GM19467 (cell line): ENCODE results near the gene BCKDK.

ENCODE experiments used
- ATAC-seq: cut with Tn5 transposase; IDR thresholded peaks from one replicate; pipeline ENCODE4 v1.9.1; 2021; ENCODE audit warnings: mild to moderate bottlenecking, moderate library complexity; ENCODE audit not compliant: unreplicated experiment

The BCKDK gene

DNA sequence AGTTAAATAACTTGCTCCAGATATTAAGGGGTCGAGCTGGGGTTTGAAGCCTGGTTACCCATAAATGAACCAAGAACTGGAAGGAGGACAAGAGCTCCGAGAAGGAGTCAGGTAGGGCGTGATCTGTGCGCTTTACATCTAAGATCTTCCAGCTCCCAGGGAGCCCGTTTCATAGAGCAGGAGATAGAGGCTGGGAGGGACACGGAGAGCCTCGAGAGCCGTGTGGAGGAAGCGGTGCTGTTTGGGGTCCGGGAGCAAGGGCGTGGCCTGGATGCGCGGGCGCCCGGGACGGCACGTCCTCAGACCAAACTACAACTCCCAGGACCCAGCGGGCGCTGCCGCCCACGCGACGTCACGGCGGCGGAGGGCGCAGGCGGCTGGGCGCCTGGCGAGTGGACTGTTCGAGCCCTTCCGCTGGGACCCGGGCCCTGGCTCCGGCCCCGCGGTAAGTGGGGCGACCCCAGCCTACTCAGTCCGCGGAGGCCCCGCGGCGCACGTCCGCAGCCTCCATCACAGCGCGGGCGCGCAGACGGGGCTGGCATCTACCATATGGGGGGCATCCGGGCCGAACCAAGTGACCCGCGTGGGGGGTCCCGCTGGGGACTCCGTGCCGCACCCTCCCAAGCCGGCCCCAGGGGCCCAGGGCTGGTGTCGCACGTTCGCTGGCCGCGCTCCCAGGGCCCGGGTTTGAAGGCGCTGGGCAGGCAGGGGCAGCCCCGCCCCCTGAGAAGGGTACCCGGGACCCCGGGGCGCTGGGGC lies at the start of gene BCKDK:
BCKDK (plus strand) TSS at position 352 of the 759 bp plus-strand sequence. CDS start 838 bp downstream, outside the sequence.
- ATAC-seq, result peak; percentile 79

DNA sequence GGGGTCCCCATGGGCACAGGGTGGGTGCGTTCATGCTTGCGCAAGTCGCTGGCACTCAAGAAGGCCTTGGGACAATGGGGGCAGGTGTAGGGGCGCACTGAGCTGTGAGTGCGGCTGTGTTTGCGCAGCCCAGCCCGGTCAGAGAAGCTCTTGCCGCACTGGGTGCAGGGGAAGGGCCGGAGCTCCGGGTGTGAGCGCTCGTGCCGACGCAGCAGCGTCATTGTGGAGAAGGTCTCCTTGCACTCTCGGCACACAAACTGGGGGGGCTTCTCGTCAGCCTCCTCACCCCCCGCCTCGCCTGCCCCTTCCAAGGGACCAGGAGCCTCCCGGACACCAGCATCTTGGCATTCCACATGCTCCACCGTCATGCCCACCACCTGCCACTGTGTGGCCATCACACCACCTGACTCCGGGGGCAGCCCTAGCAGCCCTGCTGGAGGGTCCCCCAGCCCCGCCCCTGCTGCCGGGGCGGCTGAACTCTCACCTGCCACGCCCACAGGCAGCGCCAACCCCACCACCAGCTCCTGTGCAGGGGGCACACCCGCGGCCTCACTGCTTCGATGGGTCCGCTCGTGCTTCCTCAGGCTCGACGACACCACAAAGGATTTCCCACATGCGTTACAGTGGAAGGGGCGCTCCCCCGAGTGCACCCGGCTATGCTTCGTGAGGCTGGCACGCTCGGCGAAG lies 46.9 kb upstream of the BCKDK start:
- ATAC-seq, result no peak

DNA sequence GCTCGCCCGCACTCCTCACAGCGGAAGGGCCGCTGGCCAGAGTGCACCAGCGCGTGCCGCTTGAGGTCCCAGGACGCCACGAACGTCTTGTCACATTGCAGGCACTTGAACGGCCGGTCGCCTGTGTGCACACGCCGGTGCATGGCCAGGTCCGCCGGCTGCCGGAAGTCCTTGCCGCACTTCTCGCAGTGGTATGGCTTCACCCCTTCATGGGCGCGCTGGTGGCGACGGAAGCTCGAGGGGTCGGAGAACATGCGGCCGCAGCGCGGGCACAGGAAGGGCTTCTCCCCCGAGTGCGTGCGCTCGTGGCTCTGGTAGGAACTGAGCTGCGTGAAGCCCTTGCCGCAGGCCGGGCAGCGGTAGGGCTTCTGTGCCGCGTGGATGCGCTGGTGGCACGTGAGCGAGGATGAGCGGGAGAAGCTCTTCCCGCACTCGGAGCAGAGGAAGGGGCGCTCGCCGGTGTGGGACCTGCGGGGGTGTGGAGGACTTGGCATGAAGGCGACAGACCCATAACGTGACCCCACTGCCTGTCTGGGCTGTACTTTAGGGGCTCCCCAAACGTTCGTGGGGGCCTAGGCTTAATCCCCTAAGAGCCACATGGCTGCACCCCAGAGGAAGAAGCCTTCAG lies 46.3 kb upstream of the BCKDK start:
- ATAC-seq, result no peak

DNA sequence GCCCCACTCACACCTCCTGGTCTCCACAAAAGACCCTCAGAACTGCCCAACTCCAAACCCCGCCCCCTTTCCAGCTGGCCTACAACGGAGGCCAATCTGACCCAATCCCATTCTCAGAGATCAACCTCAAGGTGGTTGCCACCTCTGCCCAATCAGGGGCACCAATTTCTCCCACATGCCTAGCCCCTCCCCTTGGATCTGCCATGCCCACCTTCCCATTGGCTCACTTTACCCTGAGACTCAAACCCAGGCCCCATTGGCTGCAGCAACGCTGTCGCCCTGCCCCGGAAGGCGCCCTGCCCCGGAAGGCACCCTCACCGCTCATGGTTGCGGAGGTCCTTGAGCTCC lies 44.7 kb upstream of the BCKDK start:
- ATAC-seq, result no peak

DNA sequence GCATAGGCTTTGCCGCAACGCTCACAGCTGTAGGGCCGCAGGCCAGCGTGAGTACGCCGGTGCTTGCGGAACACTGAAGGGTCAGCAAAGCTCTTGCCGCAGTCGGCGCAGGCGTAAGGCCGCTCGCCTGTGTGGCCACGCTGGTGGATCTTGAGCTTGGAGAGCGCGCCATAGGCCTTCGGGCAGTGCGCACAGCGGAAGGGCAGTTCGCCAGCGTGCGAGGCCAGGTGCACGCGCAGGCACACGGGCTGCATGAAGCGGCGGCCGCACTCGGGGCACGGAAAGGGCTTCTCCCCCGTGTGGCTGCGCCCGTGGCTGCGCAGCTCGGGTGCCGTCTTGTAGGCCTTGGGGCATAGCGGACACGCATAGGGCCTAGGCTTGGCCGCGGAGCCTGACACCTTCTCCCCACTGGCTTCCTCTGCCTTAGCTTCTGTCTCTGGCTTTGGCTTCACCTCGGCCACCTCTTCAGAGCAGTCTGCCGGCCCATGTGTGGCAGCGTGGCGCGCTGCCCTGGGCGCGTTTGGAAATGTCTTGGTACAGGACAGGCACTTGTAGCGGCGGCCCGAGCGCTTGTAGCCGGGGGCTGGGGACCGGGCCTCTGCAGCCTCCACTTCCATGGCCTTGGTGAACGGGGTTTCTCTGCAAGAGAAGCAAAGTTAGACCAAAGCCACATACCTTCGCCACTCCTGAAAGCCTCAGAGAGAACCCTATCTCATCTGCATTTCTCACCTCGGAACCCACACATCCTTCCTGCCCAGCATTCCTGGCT lies 44.2 kb upstream of the BCKDK start:
- ATAC-seq, result no peak

DNA sequence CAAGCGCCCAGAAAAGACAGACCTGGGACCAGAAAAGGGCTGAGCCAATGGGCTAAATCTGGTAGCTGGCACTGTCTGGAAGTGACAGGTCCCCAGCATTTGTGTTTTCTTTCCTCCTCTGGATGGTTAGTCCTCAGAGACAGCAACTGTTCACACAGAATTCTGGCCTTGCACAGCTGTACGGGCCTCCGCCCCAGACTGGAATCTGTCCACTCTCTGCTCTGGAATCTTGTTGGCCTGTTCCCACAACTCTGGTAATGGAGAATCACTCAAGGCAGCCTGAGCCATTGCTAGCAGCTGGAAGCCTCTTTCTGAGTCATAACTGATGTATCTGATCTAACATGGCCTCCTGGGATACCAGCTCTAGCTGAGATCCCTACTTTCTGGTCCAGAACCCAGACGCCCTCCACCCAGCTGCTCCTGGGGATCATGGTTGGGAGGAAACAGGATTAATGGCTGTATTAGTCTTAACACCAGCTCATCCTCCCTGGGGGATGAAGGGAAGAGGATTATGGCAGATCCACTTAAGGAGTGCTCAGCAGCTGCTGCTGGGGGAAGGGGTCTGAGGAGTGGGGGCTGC lies 43.2 kb upstream of the BCKDK start:
- no peak for ATAC-seq

DNA sequence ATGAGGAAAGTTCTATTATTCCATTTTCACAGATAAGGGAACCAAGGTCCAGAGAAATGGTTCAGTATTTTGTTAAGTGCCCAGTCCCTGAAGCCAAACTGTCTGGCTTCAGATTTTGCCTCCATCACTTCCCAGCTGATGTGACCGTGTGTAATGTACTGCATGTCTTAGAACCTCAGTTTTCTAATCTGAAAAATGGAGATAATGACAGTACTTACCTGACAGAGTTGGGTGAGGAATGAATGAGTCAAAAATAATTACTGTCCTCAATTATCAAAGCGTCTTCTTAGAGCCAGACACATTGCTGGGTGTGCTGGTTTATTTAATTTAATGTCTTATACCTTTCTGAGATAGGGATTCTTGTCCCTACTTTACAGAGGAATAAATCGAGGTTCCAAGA lies 40.8 kb upstream of the BCKDK start:
- no peak for ATAC-seq

DNA sequence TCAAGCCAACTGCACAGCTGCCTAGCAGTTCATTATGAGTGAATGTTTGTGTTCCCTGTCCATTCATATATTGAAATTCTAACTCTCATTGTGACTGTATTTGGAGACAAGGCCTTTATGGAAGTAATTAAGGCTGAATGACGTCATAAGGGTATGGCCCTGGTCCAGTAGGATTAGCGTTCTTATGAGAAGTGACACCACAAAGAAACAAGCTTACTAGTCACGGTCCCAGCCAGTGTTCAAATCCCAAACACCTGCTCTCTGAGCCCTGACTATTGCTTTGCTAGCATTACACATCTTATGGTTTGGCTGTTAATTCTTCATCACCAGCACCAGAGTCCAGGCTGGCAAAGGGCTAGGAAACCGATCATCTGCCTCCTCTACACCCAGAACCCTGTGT lies 36.3 kb upstream of the BCKDK start:
- no peak for ATAC-seq

DNA sequence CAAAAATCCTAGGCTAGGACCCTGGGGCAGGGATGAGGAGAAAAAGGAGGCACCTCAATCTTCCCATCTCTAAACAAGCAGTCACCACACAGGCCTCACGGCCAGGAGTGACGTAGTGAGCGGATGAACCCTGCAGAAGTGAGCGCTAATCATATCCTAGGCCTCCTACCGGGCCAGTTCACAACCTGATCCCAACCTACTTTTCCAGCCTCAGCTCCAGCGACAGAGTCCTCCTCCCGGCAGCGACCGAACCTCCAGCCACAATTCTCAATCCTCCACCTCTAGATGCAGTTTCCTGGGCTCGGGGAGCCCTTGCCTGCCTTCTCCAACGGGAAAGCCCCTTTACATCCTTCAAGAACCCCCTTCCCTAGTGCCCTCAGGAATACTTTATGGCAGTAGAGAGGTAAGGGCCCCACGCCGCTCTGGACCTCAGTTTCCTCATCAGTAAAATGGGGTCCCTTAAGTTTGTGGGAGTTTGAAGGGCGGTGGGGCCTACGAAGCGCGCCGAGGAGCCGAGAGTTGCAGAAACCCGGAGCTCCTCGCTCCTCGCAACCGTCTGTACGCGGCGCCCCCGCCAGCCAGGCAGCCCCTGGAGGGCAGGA lies 35.5 kb upstream of the BCKDK start:
- no peak for ATAC-seq

DNA sequence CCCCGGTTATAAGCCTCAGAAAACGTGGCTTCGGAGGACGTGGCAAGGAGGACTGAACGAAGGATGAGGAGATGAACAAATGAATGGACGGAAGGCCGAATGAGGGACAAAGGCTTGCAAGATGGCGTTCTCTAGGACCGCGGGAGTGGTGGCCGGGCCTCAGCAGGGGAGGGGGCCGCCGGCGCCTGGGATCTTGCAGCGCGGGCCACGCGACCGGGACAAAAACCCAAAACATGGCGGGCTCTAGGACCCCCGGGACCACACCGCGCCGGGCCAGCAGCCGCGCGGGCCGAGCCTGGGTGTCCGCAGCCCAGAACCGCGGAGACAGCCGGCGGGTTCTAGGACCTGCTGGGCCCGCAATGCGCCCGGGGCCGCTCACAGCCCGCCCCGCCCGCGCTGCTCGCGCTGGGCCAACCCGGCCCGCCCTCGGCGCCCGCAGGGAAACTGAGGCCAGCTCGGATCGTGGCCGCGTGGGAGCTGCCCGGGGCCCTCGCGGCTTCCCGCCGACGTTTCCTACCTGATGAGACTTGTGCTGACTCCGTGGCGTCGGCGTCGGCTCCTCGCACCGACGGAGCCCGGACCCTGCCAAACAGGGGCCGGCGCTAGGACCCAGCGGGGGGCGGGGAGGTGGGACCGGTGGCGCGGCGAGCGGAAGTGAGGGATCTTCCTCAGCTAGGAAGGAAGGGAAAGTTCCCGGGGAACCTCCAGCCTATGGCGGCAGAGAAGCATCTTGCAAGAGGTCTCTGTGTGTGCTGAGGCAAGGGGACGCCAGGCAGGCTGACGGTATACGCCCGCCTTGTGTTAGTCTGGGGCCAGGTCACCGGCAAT lies 34.8 kb upstream of the BCKDK start:
- ATAC-seq, result peak; percentile 41

DNA sequence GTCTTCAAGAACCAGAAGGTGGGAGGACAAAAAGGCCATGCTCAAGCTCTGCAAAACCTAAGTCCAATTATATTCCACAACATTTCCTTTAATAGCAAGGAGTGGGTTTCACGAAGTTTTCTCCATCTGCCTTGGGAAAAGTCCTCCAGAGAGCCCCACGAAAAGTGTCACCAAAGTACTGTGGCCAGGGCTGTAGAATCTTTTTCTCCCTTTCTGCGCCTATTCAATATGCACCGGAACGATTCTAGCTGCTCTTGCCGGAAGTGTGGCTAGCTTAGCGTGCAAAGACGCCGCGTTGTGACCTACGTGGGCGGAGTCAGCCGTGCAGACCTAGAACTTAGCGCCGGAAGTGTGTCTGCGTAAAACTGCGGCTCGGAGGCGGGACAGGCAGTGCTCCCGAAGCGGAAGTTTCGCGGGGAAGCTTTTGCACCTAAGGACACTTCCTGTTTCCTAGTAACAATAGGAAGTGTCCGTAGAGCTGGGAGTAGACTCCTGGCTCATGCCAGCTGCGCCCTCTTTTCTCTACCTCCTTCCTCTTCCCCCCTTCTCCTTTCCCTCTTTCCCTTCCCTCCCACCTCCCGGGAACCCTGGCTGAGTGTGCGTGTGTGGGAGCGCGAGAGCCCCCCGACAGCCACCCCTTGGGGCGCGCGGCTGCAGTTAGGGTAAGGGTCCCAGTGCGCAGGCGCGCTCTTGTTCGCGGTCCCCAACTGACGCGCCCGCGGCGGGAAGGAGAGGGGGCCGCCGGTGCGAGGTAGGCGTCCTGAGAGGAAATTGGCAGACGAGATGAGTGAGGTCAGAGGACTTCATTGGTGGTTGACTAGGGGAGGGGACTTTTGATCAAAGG lies 34.0 kb upstream of the BCKDK start, which contains the start of the genes ZNF646 and ZNF668:
ZNF646 (plus strand) TSS at position 453 of the 844 bp plus-strand sequence. CDS start 1,903 bp downstream, outside the sequence.
ZNF668 (minus strand) TSS at position 271 of the 844 bp plus-strand sequence. CDS start 9,781 bp downstream, outside the sequence.
- peak; percentile 68 for ATAC-seq

DNA sequence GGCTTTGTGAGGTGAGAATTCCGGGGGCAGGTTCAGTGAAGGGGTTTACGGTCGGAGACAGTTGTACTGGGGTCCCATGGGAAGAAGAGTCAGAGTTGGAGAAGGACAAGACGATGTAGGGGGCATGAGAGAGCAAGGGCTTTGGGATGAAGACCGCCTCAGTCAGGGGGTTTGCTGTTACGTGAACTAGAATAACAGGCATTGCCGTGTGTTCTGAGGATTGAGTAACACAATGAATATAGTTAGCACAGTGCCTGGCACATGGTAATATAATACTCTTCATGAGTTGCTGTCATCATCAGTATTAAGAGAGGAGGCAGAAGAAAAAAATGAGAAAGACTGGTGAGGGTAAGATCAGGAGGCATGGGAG lies 33.4 kb upstream of the BCKDK start:
- ATAC-seq, result no peak

DNA sequence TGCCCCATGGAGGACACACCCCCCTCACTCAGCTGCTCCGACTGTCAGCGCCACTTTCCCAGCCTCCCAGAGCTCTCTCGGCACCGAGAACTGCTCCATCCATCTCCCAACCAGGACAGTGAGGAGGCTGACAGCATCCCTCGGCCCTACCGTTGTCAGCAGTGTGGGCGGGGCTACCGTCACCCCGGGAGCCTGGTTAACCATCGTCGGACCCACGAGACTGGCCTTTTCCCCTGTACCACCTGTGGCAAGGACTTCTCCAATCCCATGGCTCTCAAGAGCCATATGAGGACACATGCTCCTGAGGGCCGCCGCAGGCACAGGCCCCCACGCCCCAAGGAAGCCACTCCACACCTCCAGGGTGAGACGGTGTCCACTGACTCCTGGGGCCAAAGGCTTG lies 31.9 kb upstream of the BCKDK start:
- no peak for ATAC-seq

DNA sequence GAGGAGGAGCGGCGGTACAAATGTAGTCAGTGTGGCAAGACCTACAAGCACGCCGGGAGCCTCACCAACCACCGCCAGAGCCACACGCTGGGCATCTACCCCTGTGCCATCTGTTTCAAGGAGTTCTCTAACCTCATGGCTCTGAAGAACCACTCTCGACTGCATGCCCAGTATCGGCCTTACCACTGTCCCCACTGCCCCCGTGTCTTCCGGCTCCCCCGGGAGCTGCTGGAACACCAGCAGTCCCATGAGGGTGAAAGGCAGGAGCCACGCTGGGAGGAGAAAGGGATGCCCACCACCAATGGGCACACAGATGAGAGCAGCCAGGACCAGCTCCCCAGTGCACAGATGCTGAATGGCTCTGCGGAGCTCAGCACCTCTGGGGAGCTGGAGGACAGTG lies 31.2 kb upstream of the BCKDK start:
- ATAC-seq, result no peak

DNA sequence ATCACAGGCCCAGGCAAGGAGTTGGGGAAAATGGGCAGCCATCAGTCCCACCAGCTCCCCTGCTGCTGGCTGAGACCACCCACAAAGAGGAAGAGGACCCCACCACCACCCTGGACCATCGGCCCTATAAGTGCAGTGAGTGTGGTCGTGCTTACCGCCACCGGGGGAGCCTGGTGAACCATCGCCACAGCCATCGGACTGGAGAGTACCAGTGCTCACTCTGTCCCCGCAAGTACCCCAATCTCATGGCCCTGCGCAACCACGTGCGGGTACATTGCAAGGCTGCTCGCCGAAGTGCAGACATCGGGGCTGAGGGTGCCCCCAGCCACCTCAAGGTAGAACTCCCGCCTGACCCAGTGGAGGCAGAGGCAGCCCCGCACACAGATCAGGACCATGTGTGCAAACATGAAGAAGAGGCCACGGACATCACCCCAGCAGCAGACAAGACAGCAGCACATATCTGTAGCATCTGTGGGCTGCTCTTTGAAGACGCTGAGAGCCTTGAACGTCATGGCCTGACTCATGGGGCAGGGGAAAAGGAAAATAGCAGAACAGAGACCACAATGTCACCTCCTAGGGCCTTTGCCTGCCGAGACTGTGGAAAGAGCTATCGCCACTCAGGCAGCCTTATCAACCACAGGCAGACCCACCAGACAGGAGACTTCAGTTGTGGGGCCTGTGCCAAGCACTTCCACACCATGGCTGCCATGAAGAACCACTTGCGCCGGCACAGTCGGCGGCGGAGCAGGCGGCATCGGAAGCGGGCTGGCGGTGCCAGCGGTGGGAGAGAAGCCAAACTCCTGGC lies 30.4 kb upstream of the BCKDK start:
- ATAC-seq, result no peak

DNA sequence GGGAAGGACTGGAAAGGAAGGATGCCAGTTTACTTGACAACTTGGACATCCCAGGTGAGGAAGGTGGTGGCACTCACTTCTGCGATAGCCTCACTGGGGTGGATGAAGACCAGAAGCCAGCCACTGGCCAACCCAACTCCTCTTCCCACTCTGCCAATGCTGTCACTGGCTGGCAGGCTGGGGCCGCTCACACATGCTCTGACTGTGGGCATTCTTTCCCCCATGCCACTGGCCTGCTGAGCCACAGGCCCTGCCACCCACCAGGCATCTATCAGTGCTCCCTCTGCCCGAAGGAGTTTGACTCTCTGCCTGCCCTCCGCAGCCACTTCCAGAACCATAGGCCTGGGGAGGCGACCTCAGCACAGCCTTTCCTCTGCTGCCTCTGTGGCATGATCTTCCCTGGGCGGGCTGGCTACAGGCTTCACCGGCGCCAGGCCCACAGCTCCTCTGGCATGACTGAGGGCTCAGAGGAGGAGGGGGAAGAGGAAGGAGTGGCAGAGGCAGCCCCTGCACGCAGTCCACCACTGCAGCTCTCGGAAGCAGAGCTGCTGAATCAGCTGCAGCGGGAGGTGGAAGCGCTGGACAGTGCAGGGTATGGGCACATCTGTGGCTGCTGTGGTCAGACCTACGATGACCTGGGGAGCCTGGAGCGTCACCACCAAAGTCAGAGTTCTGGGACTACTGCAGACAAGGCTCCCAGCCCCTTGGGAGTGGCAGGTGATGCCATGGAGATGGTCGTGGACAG lies 29.4 kb upstream of the BCKDK start:
- no peak for ATAC-seq

DNA sequence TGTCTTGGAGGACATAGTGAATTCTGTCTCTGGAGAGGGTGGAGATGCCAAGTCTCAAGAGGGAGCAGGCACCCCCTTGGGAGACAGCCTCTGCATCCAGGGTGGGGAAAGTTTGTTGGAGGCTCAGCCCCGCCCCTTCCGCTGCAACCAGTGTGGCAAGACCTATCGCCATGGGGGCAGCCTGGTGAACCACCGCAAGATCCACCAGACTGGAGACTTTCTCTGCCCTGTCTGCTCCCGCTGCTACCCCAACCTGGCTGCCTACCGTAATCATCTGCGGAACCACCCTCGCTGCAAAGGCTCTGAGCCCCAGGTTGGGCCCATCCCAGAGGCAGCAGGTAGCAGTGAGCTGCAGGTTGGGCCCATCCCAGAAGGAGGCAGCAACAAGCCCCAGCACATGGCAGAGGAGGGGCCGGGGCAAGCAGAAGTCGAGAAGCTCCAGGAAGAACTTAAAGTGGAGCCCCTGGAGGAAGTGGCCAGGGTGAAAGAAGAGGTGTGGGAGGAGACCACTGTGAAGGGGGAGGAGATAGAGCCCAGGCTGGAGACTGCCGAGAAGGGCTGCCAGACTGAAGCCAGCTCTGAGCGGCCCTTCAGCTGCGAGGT lies 28.7 kb upstream of the BCKDK start:
- ATAC-seq, result no peak
